H1 (cell line): ENCODE measurements around the gene GPC1. TPM values are rescaled to one million over a fixed set of nuclear protein-coding genes. Genes with fewer than 3 reads are reported as not detected.

Experiments used
- MAFK ChIP-seq: IDR thresholded peaks from 2 replicates; pipeline ENCODE4 v1.6.1; 2012; ENCODE audit warnings: low read depth, mild to moderate bottlenecking, improper control_type of control experiment, low read length
- PHF8 ChIP-seq: fragments of 200-600 bp; sonication (generic); conservative IDR thresholded peaks from 2 replicates; pipeline ENCODE4 v1.7.1; 2012; ENCODE audit warnings: low read depth, mild to moderate bottlenecking, inconsistent platforms, low read length, moderate library complexity
- RAD21 ChIP-seq, 2 experiments: IDR thresholded peaks in 1 of 2; conservative IDR thresholded peaks in 1 of 2; 2 replicates each; pipeline ENCODE4 v1.6.1; 2011; ENCODE audit warnings: low read depth in 2 of 2, low read length in 2 of 2, improper control_type of control experiment in 1 of 2, inconsistent platforms in 1 of 2, mild to moderate bottlenecking in 1 of 2, moderate library complexity in 1 of 2
- RXRA ChIP-seq: IDR thresholded peaks from 2 replicates; pipeline ENCODE4 v1.6.1; 2011; ENCODE audit warnings: low read depth, mild to moderate bottlenecking, low read length, moderate library complexity; ENCODE audit not compliant: insufficient read depth
- SIN3A ChIP-seq, 2 experiments: IDR thresholded peaks in 1 of 2; conservative IDR thresholded peaks in 1 of 2; 2 replicates each; pipeline ENCODE4 v1.6.1; 2011 to 2012; ENCODE audit warnings: low read length in 2 of 2, improper control_type of control experiment in 1 of 2, low read depth in 1 of 2, mild to moderate bottlenecking in 1 of 2
- SP4 ChIP-seq: IDR thresholded peaks from 2 replicates; pipeline ENCODE4 v1.6.1; 2012; ENCODE audit warnings: low read length, inconsistent platforms
- SRF ChIP-seq: IDR thresholded peaks from 2 replicates; pipeline ENCODE4 v1.6.1; 2011; ENCODE audit warnings: mild to moderate bottlenecking, low read depth, low read length, moderate library complexity
- TCF12 ChIP-seq: IDR thresholded peaks from 2 replicates; pipeline ENCODE4 v1.6.1; 2011; ENCODE audit warnings: low read depth, mild to moderate bottlenecking, low read length
- polyA plus RNA-seq, 7 experiments: library from polyadenylated mRNA; depleted of rRNA in 3 of 7; stranded (reverse) in 5 of 7; unstranded in 2 of 7; fragments of >200 nt in 5 of 7; fragments of 200-250 nt in 2 of 7; gene quantifications; 1 replicate in 5 of 7; 2 replicates in 1 of 7; 4 replicates in 1 of 7; pipeline versions ENCODE4 v1.2.1 to v1.2.3, GENCODE V29; 2011 to 2013; ENCODE audit warnings: missing spikeins in 2 of 7, mixed read lengths in 2 of 7
- total RNA-seq: library from RNA; stranded (reverse); fragmentation: NEBNext Ultra II Directional; extraction: Animal tissue kit (Norgen Biotek cat#: 25700); gene quantifications from 2 replicates; pipeline ENCODE4 v1.2.1, GENCODE V29; 2021
- TF ChIP-seq, protein P1 (sequence below): fragments of 300-600 bp; sonication (generic); IDR thresholded peaks from 2 replicates; pipeline ENCODE4 v1.7.1; 2012; ENCODE audit warnings: low read length, moderate library complexity, mild to moderate bottlenecking, inconsistent platforms; ENCODE audit not compliant: insufficient replicate concordance
- TF ChIP-seq, protein P2 (sequence below): IDR thresholded peaks from 2 replicates; pipeline ENCODE4 v1.6.1; 2012; ENCODE audit warnings: inconsistent platforms

Gene GPC1
- total and polyA plus RNA-seq, 2 of the 8 experiments (the other 6 are each of a cell fraction or from before 2014, with no cell fraction given): 21.9 to 28.3 TPM

DNA sequence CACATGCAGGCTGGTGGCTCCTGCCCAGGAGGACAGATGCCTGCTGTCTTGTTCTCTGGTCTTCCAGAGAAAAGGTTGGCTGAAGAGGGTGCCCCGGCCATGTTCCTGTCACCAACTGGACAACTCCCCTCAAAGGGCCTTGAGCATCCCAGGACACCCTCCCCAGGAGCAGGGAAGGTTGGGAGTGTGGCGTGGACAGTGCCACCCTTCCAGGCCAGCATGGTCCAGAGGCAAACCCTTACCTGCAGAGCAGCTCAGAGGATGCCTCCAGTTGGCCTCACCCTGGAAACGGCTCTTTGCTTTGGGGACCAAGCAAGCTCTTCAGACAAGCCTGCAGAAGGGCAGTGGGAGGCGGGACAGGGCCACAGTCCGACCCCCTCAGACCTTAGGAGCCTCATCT lies 4.9 kb upstream of the GPC1 start (continued):
- TF ChIP-seq, protein P1, sequence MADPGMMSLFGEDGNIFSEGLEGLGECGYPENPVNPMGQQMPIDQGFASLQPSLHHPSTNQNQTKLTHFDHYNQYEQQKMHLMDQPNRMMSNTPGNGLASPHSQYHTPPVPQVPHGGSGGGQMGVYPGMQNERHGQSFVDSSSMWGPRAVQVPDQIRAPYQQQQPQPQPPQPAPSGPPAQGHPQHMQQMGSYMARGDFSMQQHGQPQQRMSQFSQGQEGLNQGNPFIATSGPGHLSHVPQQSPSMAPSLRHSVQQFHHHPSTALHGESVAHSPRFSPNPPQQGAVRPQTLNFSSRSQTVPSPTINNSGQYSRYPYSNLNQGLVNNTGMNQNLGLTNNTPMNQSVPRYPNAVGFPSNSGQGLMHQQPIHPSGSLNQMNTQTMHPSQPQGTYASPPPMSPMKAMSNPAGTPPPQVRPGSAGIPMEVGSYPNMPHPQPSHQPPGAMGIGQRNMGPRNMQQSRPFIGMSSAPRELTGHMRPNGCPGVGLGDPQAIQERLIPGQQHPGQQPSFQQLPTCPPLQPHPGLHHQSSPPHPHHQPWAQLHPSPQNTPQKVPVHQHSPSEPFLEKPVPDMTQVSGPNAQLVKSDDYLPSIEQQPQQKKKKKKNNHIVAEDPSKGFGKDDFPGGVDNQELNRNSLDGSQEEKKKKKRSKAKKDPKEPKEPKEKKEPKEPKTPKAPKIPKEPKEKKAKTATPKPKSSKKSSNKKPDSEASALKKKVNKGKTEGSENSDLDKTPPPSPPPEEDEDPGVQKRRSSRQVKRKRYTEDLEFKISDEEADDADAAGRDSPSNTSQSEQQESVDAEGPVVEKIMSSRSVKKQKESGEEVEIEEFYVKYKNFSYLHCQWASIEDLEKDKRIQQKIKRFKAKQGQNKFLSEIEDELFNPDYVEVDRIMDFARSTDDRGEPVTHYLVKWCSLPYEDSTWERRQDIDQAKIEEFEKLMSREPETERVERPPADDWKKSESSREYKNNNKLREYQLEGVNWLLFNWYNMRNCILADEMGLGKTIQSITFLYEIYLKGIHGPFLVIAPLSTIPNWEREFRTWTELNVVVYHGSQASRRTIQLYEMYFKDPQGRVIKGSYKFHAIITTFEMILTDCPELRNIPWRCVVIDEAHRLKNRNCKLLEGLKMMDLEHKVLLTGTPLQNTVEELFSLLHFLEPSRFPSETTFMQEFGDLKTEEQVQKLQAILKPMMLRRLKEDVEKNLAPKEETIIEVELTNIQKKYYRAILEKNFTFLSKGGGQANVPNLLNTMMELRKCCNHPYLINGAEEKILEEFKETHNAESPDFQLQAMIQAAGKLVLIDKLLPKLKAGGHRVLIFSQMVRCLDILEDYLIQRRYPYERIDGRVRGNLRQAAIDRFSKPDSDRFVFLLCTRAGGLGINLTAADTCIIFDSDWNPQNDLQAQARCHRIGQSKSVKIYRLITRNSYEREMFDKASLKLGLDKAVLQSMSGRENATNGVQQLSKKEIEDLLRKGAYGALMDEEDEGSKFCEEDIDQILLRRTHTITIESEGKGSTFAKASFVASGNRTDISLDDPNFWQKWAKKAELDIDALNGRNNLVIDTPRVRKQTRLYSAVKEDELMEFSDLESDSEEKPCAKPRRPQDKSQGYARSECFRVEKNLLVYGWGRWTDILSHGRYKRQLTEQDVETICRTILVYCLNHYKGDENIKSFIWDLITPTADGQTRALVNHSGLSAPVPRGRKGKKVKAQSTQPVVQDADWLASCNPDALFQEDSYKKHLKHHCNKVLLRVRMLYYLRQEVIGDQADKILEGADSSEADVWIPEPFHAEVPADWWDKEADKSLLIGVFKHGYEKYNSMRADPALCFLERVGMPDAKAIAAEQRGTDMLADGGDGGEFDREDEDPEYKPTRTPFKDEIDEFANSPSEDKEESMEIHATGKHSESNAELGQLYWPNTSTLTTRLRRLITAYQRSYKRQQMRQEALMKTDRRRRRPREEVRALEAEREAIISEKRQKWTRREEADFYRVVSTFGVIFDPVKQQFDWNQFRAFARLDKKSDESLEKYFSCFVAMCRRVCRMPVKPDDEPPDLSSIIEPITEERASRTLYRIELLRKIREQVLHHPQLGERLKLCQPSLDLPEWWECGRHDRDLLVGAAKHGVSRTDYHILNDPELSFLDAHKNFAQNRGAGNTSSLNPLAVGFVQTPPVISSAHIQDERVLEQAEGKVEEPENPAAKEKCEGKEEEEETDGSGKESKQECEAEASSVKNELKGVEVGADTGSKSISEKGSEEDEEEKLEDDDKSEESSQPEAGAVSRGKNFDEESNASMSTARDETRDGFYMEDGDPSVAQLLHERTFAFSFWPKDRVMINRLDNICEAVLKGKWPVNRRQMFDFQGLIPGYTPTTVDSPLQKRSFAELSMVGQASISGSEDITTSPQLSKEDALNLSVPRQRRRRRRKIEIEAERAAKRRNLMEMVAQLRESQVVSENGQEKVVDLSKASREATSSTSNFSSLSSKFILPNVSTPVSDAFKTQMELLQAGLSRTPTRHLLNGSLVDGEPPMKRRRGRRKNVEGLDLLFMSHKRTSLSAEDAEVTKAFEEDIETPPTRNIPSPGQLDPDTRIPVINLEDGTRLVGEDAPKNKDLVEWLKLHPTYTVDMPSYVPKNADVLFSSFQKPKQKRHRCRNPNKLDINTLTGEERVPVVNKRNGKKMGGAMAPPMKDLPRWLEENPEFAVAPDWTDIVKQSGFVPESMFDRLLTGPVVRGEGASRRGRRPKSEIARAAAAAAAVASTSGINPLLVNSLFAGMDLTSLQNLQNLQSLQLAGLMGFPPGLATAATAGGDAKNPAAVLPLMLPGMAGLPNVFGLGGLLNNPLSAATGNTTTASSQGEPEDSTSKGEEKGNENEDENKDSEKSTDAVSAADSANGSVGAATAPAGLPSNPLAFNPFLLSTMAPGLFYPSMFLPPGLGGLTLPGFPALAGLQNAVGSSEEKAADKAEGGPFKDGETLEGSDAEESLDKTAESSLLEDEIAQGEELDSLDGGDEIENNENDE: no peak
- TF ChIP-seq SRF (no peak), SP4 (no peak), TCF12 (no peak), RAD21 (IDR thresholded peaks at IDR 0.05 in 1 of 2, conservative IDR thresholded peaks at IDR 0.05 in 1 of 2; ENCODE audit: low read depth in 2 of 2, low read length in 2 of 2) (no peak), MAFK (no peak), SIN3A (conservative IDR thresholded peaks at IDR 0.05 in 1 of 2, IDR thresholded peaks at IDR 0.05 in 1 of 2; ENCODE audit: low read depth in 1 of 2, low read length in 2 of 2) (no peak), RXRA (no peak), PHF8 (no peak)
- TF ChIP-seq, protein P2, sequence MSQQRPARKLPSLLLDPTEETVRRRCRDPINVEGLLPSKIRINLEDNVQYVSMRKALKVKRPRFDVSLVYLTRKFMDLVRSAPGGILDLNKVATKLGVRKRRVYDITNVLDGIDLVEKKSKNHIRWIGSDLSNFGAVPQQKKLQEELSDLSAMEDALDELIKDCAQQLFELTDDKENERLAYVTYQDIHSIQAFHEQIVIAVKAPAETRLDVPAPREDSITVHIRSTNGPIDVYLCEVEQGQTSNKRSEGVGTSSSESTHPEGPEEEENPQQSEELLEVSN: no peak
